LHCN-M2 (cell line): Measurements from ENCODE around the gene PROM2. TPM values are rescaled to one million over a fixed set of nuclear protein-coding genes. Genes with fewer than 3 reads are reported as not detected.

Experiments used
- DNase-seq: peaks from one replicate; pipeline ENCODE4 v3.0.0-alpha.2; 2012; ENCODE audit warnings: low read depth
- total RNA-seq: library from RNA; depleted of rRNA; stranded (reverse); fragments of >200 nt; gene quantifications from 2 replicates; pipeline ENCODE4 v1.2.3, GENCODE V29; 2014

The PROM2 gene
- total RNA-seq, 1 experiment from 2014 or later, result 0.06 TPM

GRCh38 chr2:95307036-95307435, 32.8 kb downstream of the PROM2 start:
- no peak for DNase-seq

GRCh38 chr2:95307878-95308277, 33.6 kb downstream of the PROM2 start:
- no peak for DNase-seq

GRCh38 chr2:95308426-95308990, 34.3 kb downstream of the PROM2 start:
- no peak for DNase-seq

GRCh38 chr2:95309599-95309998, 35.4 kb downstream of the PROM2 start:
- DNase-seq, result no peak

- no peak for DNase-seq
Measured at GRCh38 chr2:95310216-95310615, 36.0 kb downstream of the PROM2 start.

- DNase-seq, result no peak
Measured at GRCh38 chr2:95310651-95311050, 36.4 kb downstream of the PROM2 start.

GRCh38 chr2:95311815-95312542, 37.7 kb downstream of the PROM2 start:
- no peak for DNase-seq

- no peak for DNase-seq
Measured at GRCh38 chr2:95312543-95313201, 38.4 kb downstream of the PROM2 start.

GRCh38 chr2:95313296-95314131, 39.3 kb downstream of the PROM2 start:
- DNase-seq, result no peak

GRCh38 chr2:95314598-95314963, 40.3 kb downstream of the PROM2 start:
- no peak for DNase-seq

- peak; percentile 53 for DNase-seq
Measured at GRCh38 chr2:95314964-95315611, 40.8 kb downstream of the PROM2 start.

GRCh38 chr2:95315801-95316411, 41.7 kb downstream of the PROM2 start:
- peak; percentile 64 for DNase-seq

GRCh38 chr2:95316466-95317122, 42.3 kb downstream of the PROM2 start:
- DNase-seq, result peak; percentile 40

- no peak for DNase-seq
Measured at GRCh38 chr2:95317123-95317500, 42.9 kb downstream of the PROM2 start.

- DNase-seq, result no peak
Measured at GRCh38 chr2:95317665-95318425, 43.6 kb downstream of the PROM2 start.

GRCh38 chr2:95318431-95319220, 44.4 kb downstream of the PROM2 start:
- no peak for DNase-seq

- no peak for DNase-seq
Measured at GRCh38 chr2:95319481-95320343, 45.5 kb downstream of the PROM2 start.

- no peak for DNase-seq
Measured at GRCh38 chr2:95320344-95320712, 46.1 kb downstream of the PROM2 start.
